HEK293T (cell line): ENCODE data around the gene CLDN19.

Experiments used
- CTBP1 ChIP-seq: fragments of 450-650 bp; IDR thresholded peaks from 2 replicates; pipeline ENCODE4 v1.6.1; 2016; ENCODE audit warnings: borderline replicate concordance
- ELF4 ChIP-seq: fragments of 450-650 bp; IDR thresholded peaks from 2 replicates; pipeline ENCODE4 v1.6.1; 2017; ENCODE audit warnings: antibody characterized with exemption
- FOXA1 ChIP-seq: fragments of 450-650 bp; IDR thresholded peaks from 2 replicates; pipeline ENCODE4 v1.6.1; 2016; ENCODE audit warnings: mild to moderate bottlenecking
- FOXK2 ChIP-seq: fragments of 450-650 bp; IDR thresholded peaks from 2 replicates; pipeline ENCODE4 v1.6.1; 2016; ENCODE audit warnings: mild to moderate bottlenecking
- FOXM1 ChIP-seq: fragments of 450-650 bp; IDR thresholded peaks from 2 replicates; pipeline ENCODE4 v1.6.1; 2017; ENCODE audit warnings: mild to moderate bottlenecking, borderline replicate concordance
- L3MBTL2 ChIP-seq: fragments of 450-650 bp; conservative IDR thresholded peaks from 2 replicates; pipeline ENCODE4 v1.6.1; 2016; ENCODE audit warnings: mild to moderate bottlenecking
- LEF1 ChIP-seq: fragments of 450-650 bp; IDR thresholded peaks from 2 replicates; pipeline ENCODE4 v1.6.1; 2017; ENCODE audit warnings: mild to moderate bottlenecking, borderline replicate concordance
- NFRKB ChIP-seq: fragments of 450-650 bp; IDR thresholded peaks from 2 replicates; pipeline ENCODE4 v1.6.1; 2016; ENCODE audit warnings: mild to moderate bottlenecking, moderate library complexity
- PKNOX1 ChIP-seq: fragments of 450-650 bp; IDR thresholded peaks from 2 replicates; pipeline ENCODE4 v1.6.1; 2016
- SP1 ChIP-seq: fragments of 450-650 bp; IDR thresholded peaks from 2 replicates; pipeline ENCODE4 v1.6.1; 2017
- SUZ12 ChIP-seq: fragments of 450-650 bp; IDR thresholded peaks from 2 replicates; pipeline ENCODE4 v1.6.1; 2016; ENCODE audit warnings: mild to moderate bottlenecking
- TARDBP ChIP-seq: fragments of 450-650 bp; IDR thresholded peaks from 2 replicates; pipeline ENCODE4 v1.6.1; 2016

GRCh38 chr1:42745851-42746250, 5.8 kb upstream of the CLDN19 start:
- TF ChIP-seq SP1 (no peak), FOXM1 (no peak), FOXK2 (no peak), PKNOX1 (no peak), L3MBTL2 (no peak), LEF1 (no peak), SUZ12 (no peak), TARDBP (no peak), ELF4 (no peak), CTBP1 (no peak), NFRKB (no peak), FOXA1 (no peak)
